MM.1S (cell line): Measurements from ENCODE around the gene CD8A.
A peak's percentile ranks its signal among the peaks of the same experiment; 100 is the strongest.

Experiments used
- DNase-seq: peaks from one replicate; pipeline ENCODE4 v3.0.0-alpha.2; 2015
- H2AFZ ChIP-seq: fragments of 300-600 bp; sonication (generic); 2 replicates; pipeline ENCODE4 v1.6.0; 2016; ENCODE audit warnings: antibody characterized with exemption, low read length
- H3F3A ChIP-seq: fragments of 300-600 bp; sonication (generic); 2 replicates; pipeline ENCODE4 v1.6.1; 2016; ENCODE audit warnings: mild to moderate bottlenecking, antibody characterized with exemption, low read length, moderate library complexity, mixed read lengths; ENCODE audit not compliant: insufficient read depth
- H3K27ac ChIP-seq: fragments of 300-600 bp; sonication (generic); 2 replicates; pipeline ENCODE4 v1.5.1; 2016; ENCODE audit warnings: mild to moderate bottlenecking, low read length
- H3K27me3 ChIP-seq: fragments of 300-600 bp; sonication (generic); replicated peaks from 2 replicates; pipeline ENCODE4 v1.6.0; 2016; ENCODE audit warnings: low read length; ENCODE audit not compliant: insufficient read depth
- H3K36me3 ChIP-seq: fragments of 300-600 bp; sonication (generic); replicated peaks from 2 replicates; pipeline ENCODE4 v1.6.1; 2016; ENCODE audit warnings: mild to moderate bottlenecking, low read length, mixed read lengths; ENCODE audit not compliant: insufficient read depth
- H3K4me1 ChIP-seq: fragments of 300-600 bp; sonication (generic); 2 replicates; pipeline ENCODE4 v1.6.1; 2016; ENCODE audit warnings: low read length, mixed read lengths
- H3K4me2 ChIP-seq: fragments of 300-600 bp; sonication (generic); 2 replicates; pipeline ENCODE4 v1.6.0; 2016; ENCODE audit warnings: low read depth, low read length
- H3K4me3 ChIP-seq: fragments of 300-600 bp; sonication (generic); 2 replicates; pipeline ENCODE4 v1.5.1; 2016; ENCODE audit warnings: low read length, mixed read lengths
- H3K79me2 ChIP-seq: fragments of 300-600 bp; sonication (generic); 2 replicates; pipeline ENCODE4 v1.6.1; 2016; ENCODE audit warnings: mixed run types, low read length, mixed read lengths
- H3K9ac ChIP-seq: fragments of 300-600 bp; sonication (generic); 2 replicates; pipeline ENCODE4 v1.6.1; 2016; ENCODE audit warnings: low read length, mixed read lengths
- H3K9me2 ChIP-seq: fragments of 300-600 bp; sonication (generic); replicated peaks from 2 replicates; pipeline ENCODE4 v1.6.1; 2016; ENCODE audit warnings: mild to moderate bottlenecking, low read length, mixed read lengths; ENCODE audit not compliant: insufficient read depth
- H3K9me3 ChIP-seq: fragments of 300-600 bp; sonication (generic); replicated peaks from 2 replicates; pipeline ENCODE4 v1.6.1; 2016; ENCODE audit warnings: mild to moderate bottlenecking, low read length, mixed read lengths; ENCODE audit not compliant: insufficient read depth
- H4K20me1 ChIP-seq: fragments of 300-600 bp; sonication (generic); 2 replicates; pipeline ENCODE4 v1.6.1; 2016; ENCODE audit warnings: mild to moderate bottlenecking, low read length, moderate library complexity, mixed read lengths; ENCODE audit not compliant: insufficient read depth
- EZH2 ChIP-seq: fragments of 300-600 bp; sonication (generic); optimal IDR thresholded peaks from 2 replicates; pipeline ENCODE3; 2017; ENCODE audit warnings: low read depth, mild to moderate bottlenecking, antibody characterized with exemption, low read length, mixed read lengths
- EZH2phosphoT487 ChIP-seq: fragments of 300-600 bp; sonication (generic); IDR thresholded peaks from 2 replicates; pipeline ENCODE4 v1.6.1; 2018; ENCODE audit warnings: antibody characterized with exemption, low read length
- TF ChIP-seq, protein P1 (sequence below): fragments of 300-600 bp; sonication (generic); IDR thresholded peaks from 2 replicates; pipeline ENCODE4 v1.5.1; 2016; ENCODE audit warnings: antibody characterized with exemption, low read length, mixed read lengths

The CD8A gene

DNA sequence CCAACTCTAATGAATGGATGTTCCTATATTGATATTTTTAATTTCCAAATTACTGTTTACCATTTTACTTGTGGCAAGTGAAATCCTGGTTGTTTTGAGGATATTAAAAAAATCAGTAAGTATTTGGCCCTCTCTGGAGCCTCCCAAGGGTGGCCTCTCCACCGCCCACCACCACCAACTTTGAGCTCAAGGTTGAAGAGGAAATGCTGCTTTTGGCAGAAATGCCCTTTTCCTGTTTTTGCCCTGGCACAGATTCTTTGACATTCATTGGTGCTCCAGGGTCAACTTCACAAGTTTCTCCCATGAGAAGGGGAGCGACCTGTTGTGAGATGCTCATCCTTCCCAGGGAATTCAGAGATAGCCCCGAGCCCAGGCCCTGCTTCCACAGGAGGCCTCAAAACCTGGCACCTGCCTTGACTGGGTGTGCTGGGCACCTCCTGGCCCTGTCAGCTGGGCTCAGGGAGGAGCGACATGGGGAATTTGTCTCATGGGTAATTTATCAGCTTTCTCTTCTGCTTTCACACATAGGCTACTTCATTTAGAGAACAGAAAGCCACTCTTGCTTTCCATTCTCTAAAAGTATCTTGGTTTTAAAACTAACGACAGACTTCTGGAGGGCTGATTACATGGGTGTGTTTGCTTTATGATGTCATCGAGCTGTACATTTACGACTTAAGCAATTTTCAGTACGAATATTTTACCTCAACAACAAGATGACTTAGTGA lies 6.9 kb downstream of the CD8A start:
- H3K4me2 ChIP-seq = peak overlapping the region; percentile 20; the same call in 1 of the 2 replicates
- peaks cover 9% of the 10 kb centered on the region for H3F3A ChIP-seq
- H4K20me1 ChIP-seq = no peaks in the 10 kb centered on the region
- H2AFZ ChIP-seq = no peak overlapping the region
- H3K9me2 ChIP-seq = no peaks in the 10 kb centered on the region
- H3K4me1 ChIP-seq = peaks cover 9% of the 10 kb centered on the region; the same call in 1 of the 2 replicates
- H3K9me3 ChIP-seq = no peaks in the 10 kb centered on the region
- no peak overlapping the region for H3K9ac ChIP-seq
- no peaks in the 10 kb centered on the region for H3K79me2 ChIP-seq
- no peaks in the 10 kb centered on the region for H3K36me3 ChIP-seq
- no peaks in the 10 kb centered on the region for H3K27me3 ChIP-seq
- no peak overlapping the region for H3K4me3 ChIP-seq
- peak overlapping the region; percentile 2; the same call in 1 of the 2 replicates for H3K27ac ChIP-seq
- DNase-seq = peak; percentile 40
- TF ChIP-seq EZH2 = no peak
- no peak for TF ChIP-seq EZH2phosphoT487
- TF ChIP-seq, protein P1, sequence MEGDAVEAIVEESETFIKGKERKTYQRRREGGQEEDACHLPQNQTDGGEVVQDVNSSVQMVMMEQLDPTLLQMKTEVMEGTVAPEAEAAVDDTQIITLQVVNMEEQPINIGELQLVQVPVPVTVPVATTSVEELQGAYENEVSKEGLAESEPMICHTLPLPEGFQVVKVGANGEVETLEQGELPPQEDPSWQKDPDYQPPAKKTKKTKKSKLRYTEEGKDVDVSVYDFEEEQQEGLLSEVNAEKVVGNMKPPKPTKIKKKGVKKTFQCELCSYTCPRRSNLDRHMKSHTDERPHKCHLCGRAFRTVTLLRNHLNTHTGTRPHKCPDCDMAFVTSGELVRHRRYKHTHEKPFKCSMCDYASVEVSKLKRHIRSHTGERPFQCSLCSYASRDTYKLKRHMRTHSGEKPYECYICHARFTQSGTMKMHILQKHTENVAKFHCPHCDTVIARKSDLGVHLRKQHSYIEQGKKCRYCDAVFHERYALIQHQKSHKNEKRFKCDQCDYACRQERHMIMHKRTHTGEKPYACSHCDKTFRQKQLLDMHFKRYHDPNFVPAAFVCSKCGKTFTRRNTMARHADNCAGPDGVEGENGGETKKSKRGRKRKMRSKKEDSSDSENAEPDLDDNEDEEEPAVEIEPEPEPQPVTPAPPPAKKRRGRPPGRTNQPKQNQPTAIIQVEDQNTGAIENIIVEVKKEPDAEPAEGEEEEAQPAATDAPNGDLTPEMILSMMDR = no peak

DNA sequence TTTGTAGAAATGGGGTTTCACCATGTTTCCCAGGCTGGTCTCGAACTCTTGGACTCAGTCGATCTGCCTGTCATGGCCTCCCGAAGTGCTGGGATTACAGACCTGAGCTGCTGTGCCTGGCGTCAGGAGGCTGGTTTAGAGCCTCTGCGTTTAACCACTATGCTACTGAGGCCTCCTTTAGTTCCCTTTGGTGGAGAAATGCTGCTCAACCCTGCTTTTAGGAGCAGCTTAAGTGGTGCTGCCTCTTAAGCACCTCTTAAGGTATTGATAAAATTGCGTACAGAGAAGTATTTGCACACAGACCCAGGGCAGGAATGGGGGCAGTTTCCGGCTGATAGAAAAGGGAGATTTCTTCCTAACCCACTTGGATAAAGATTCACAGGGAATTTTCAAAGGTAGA lies 8.0 kb downstream of the CD8A start:
- peaks cover 9% of the 10 kb centered on the region for H3F3A ChIP-seq
- TF ChIP-seq, protein P1 = no peak
- TF ChIP-seq EZH2phosphoT487 (no peak), EZH2 (no peak)
- no peak overlapping the region for H2AFZ ChIP-seq
- no peaks in the 10 kb centered on the region for H3K9me2 ChIP-seq
- H3K9me3 ChIP-seq = no peaks in the 10 kb centered on the region
- H3K4me2 ChIP-seq = no peak overlapping the region
- H4K20me1 ChIP-seq = no peaks in the 10 kb centered on the region
- H3K36me3 ChIP-seq = no peaks in the 10 kb centered on the region
- no peak overlapping the region for H3K27ac ChIP-seq
- no peaks in the 10 kb centered on the region for H3K27me3 ChIP-seq
- no peak overlapping the region for H3K9ac ChIP-seq
- H3K4me1 ChIP-seq = peaks cover 9% of the 10 kb centered on the region; the same call in 1 of the 2 replicates
- DNase-seq = no peak
- no peaks in the 10 kb centered on the region for H3K79me2 ChIP-seq
- no peak overlapping the region for H3K4me3 ChIP-seq

DNA sequence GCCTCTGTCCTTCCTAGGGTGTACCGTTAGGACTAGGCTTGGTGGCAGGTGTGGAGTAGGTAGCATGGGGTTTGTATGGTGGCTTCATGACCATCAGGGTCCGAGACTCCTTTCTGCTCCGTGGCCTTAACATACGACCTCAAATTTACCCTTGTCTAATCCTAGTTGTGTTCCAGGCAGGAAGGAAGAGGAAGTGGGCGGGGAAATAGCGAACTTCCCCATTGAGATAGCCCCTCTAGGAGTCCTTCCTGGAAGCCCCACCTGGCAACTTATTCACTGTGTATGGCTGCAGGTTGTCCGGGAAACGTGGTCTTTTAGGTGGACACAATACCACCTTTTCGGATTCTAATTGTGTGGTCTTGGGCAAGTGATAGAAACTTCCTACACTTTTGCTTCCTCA lies 9.3 kb downstream of the CD8A start:
- Histone ChIP-seq H4K20me1 (no peaks in the 10 kb centered on the region), H3K4me1 (peaks cover 9% of the 10 kb centered on the region; the same call in 1 of the 2 replicates), H2AFZ (no peak overlapping the region), H3K36me3 (no peaks in the 10 kb centered on the region), H3K9ac (no peak overlapping the region), H3K79me2 (no peaks in the 10 kb centered on the region), H3K9me2 (no peaks in the 10 kb centered on the region), H3K27ac (no peak overlapping the region), H3F3A (peaks cover 9% of the 10 kb centered on the region), H3K4me2 (no peak overlapping the region), H3K4me3 (no peak overlapping the region), H3K9me3 (no peaks in the 10 kb centered on the region), H3K27me3 (no peaks in the 10 kb centered on the region)
- no peak for DNase-seq
- TF ChIP-seq, protein P1 = no peak
- no peak for TF ChIP-seq EZH2phosphoT487
- no peak for TF ChIP-seq EZH2
